Measurements from ENCODE around the gene TMEM132C. TPM values are rescaled to one million over a fixed set of nuclear protein-coding genes. Genes with fewer than 3 reads are reported as not detected.
"Not testable (repeated sequence)": the region's sequence is repeated elsewhere in the genome, so short reads cannot be mapped to it uniquely, and the experiment has no call there.

TMEM132C gene
- total RNA-seq, 1 donor: not detected

DNA sequence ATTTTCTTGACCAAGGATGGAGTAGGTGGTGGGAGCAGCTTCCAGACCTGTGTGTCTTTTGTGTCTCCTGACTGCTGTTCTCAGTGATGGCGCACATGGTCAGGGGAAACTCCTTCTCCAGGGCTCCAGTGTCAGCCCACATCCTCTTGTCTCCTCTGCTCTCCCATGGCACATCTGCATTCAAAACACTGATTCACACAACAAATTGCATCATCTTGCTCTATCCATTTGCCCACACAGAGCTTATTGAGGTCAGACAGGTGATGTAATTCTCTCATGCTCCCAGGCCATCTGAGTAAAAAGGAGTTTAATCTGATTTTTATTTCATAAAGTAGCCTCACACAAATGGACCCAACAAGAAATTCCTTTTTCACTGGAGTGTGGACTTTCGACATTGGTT is 21.8 kb upstream of the TMEM132C start:
- no peak overlapping the region for H3K4me3 ChIP-seq (ENCODE audit: low read depth, low read length)
- TF ChIP-seq, protein P1, sequence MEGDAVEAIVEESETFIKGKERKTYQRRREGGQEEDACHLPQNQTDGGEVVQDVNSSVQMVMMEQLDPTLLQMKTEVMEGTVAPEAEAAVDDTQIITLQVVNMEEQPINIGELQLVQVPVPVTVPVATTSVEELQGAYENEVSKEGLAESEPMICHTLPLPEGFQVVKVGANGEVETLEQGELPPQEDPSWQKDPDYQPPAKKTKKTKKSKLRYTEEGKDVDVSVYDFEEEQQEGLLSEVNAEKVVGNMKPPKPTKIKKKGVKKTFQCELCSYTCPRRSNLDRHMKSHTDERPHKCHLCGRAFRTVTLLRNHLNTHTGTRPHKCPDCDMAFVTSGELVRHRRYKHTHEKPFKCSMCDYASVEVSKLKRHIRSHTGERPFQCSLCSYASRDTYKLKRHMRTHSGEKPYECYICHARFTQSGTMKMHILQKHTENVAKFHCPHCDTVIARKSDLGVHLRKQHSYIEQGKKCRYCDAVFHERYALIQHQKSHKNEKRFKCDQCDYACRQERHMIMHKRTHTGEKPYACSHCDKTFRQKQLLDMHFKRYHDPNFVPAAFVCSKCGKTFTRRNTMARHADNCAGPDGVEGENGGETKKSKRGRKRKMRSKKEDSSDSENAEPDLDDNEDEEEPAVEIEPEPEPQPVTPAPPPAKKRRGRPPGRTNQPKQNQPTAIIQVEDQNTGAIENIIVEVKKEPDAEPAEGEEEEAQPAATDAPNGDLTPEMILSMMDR (IDR thresholded peaks at IDR 0.05; ENCODE audit: insufficient read depth, low read depth, low read length): no peak
- DNase-seq (ENCODE audit: low read depth): no peak

DNA sequence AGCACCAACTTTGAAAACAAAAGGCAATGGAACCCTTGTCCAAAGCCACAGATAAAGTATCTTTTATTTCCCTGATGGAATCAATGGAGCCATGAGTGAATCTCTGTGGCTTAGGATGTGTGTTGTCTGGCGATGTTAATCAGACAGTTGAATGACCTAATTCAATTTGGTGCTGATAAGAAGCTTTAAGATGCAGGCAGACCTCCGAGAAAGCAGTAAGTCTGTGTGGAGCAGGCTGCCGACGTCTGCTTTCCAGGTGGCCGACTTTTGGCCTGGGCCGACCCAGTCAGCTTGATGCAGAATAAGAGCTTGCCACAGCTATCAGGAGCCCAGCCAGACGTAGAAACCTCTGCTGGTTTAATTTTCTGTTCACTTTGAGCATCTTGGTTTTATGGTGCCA is 21.1 kb upstream of the TMEM132C start:
- TF ChIP-seq, protein P1 (IDR thresholded peaks at IDR 0.05; ENCODE audit: insufficient read depth, low read depth, low read length): no peak
- no peak for DNase-seq (ENCODE audit: low read depth)

DNA sequence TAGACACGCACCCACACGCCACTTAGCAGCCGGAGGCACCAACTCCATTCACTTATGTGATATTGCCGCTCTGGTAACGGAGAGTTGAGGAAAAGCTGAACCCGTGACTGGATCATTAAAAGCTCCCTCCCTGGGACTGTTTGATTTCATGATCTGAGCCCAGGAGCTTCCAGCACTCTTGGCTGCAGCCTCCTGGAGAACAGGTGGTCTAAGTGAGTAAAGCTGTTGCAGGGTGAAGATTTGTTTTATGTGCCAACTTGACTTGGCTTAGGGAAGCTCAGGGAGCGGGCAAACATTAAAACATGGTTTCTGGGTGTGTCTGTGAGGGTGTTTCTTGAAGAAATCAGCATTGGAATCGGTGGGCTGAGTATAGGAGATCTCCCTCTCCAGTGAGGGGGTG is 16.9 kb upstream of the TMEM132C start:
- H3K4me3 ChIP-seq (ENCODE audit: low read depth, low read length): no peak overlapping the region
- DNase-seq (ENCODE audit: low read depth): no peak
- TF ChIP-seq, protein P1 (IDR thresholded peaks at IDR 0.05; ENCODE audit: insufficient read depth, low read depth, low read length): no peak

More for the DNA sequence above, 21.1 kb upstream of the TMEM132C start:
- H3K4me3 ChIP-seq (ENCODE audit: low read depth, low read length): no peak overlapping the region

DNA sequence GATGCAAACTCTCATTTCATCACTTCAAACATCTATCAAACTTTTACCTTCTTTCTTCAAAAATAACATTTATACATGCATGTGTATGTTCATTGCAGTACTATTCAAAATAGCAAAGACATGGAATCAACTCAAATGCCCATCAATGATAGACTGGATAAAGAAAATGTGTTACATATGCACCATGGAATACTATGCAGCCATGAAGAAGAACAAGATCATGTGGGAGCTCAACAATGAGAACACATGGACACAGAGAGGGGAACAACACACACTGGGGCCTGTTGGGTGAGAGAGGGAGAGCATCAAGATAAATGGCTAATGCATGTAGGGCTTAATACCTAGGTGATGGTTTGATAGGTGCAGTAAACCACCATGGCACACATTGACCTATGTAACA is 13.1 kb upstream of the TMEM132C start:
- not testable (repeated sequence) for H3K4me3 ChIP-seq (ENCODE audit: low read depth, low read length); DNase-seq (ENCODE audit: low read depth)

DNA sequence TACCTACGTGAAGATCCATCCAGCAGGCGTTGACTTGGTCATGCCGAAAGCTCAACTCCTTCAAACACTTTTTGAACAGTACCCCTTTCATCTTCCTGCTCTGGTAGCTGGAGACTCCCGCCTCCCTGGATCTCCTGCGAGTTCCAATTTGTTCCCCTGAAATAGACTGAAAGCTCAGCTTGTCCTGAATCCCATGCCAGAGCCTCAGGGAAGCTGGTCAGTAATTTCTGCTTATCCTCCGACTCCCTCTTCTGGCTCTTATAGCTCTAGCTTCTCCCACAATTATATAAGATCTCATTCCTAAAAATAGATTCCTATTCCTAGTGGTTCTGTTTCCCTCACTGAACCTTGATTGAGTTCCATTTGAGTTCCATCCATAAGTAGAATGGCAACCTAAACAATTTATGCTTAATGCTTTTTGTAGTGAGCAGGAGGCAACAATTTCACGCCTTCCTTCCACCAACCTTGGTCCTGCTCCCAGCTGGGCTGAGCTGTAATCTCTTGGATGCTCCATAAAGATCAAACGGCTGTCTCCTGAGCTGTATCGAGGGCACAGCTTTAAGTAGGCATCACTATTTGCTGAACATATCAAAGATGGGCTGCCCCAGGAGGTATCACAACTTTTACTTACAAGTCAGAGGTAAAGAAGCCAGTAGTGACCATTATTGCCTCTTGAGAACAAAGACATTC is 8.0 kb upstream of the TMEM132C start:
- no peak for DNase-seq (ENCODE audit: low read depth)
- TF ChIP-seq, protein P1 (IDR thresholded peaks at IDR 0.05; ENCODE audit: insufficient read depth, low read depth, low read length): no peak
- H3K4me3 ChIP-seq (ENCODE audit: low read depth, low read length): no peak overlapping the region

DNA sequence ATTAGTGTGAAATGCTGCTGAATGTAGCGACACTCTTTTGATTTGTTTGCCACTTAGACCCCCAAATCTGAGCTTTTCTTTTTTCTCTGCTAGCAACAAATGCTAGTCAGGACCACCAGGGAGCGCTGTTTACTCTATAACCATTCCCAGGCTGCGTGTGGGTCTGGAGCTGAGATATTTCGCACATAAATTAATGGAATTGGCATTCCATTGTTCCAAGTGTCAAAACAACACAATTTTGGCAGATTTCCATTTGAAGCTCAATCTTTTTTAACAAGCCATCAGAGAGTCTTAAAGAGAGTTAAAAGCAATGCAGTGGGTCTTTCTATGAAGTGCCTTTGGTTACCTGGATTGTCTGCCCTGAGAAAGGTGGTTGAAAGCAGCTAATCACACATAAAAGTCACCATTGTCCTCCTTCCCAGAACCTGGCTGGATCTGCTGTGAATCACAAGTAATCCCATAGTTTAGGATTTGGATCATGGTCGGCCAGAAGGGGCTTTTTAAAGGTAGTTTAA is 7.4 kb upstream of the TMEM132C start:
- TF ChIP-seq, protein P1 (IDR thresholded peaks at IDR 0.05; ENCODE audit: insufficient read depth, low read depth, low read length): peak; percentile 44
- DNase-seq (ENCODE audit: low read depth): peak; percentile 2
- no peak overlapping the region for H3K4me3 ChIP-seq (ENCODE audit: low read depth, low read length)

DNA sequence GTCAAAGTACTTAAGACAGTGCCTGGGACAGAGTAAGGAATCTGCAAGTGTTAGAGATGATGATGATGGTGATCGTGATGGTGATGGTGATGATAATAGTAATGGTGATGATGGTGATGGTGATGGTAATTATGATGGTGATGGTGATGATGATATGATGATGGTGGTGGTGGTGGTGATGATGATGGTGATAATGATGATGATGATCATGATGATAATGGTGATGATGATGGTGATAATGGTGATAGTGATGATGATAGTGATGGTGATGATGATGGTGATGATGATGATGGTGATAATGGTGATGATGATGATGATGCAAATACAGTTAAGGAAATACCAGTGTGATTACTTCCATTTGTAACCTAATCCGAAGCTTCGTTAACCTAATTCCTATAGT is 5.2 kb upstream of the TMEM132C start:
- H3K4me3 ChIP-seq (ENCODE audit: low read depth, low read length): no peak overlapping the region
- TF ChIP-seq, protein P1 (IDR thresholded peaks at IDR 0.05; ENCODE audit: insufficient read depth, low read depth, low read length): no peak
- no peak for DNase-seq (ENCODE audit: low read depth)
